GM18502 (cell line): ENCODE measurements around the gene AGAP5.
"Not testable (repeated sequence)": the region's sequence is repeated elsewhere in the genome, so short reads cannot be mapped to it uniquely, and the experiment has no call there.

Source experiments
- ATAC-seq: cut with Tn5 transposase; IDR thresholded peaks from one replicate; pipeline ENCODE4 v1.9.1; 2021; ENCODE audit warnings: mild to moderate bottlenecking; ENCODE audit not compliant: unreplicated experiment, poor library complexity

AGAP5 gene

GRCh38 chr10:73715179-73716156, 17.6 kb upstream of the AGAP5 start:
- not testable (repeated sequence) for ATAC-seq

DNA sequence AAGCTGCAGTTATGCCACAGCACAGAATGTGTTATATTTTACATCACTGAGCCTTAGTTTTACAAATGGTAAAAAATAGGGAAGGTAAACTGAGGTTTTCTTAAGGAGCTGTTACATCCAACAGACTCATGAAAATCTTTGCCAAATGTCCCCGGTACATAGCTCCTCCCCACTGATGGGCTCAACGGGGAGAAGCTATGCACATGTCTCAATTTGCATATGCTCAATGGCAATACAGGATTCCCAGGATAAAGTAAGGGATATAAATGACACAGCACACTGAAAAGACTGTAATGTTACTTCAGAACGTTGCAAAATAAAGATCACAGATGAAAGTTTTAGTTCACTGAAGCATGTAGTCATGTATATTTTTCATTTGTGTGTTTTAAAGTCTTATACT, 16.6 kb upstream of the AGAP5 start:
- not testable (repeated sequence) for ATAC-seq

GRCh38 chr10:73713912-73714311, 16.0 kb upstream of the AGAP5 start:
- not testable (repeated sequence) for ATAC-seq

- ATAC-seq = not testable (repeated sequence)
Observed at GRCh38 chr10:73711683-73712082, 13.8 kb upstream of the AGAP5 start.

GRCh38 chr10:73708122-73708521, 10.2 kb upstream of the AGAP5 start:
- not testable (repeated sequence) for ATAC-seq

GRCh38 chr10:73707628-73708027, 9.7 kb upstream of the AGAP5 start:
- ATAC-seq = not testable (repeated sequence)

DNA sequence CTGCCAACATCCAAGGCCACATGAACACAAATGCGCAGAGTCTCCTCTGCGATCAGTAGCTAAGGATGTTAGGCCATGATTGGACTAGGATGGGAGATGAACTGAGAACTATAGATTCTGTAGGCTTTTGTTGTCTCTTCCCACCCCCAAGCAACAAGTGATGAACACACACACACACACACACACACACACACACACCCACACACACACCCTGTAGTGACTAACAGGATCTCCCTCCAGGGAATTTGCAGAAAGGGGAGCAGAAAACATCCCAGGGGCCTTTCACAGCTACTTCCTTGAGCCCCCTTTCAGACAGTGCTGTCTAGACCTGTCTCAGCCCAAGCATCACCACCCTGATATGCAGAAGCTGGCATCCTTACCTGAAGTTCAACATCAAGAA, 8.6 kb upstream of the AGAP5 start:
- ATAC-seq = not testable (repeated sequence)

- not testable (repeated sequence) for ATAC-seq
Observed at GRCh38 chr10:73705506-73706072, 7.7 kb upstream of the AGAP5 start.

GRCh38 chr10:73703924-73704323, 6.0 kb upstream of the AGAP5 start:
- ATAC-seq = not testable (repeated sequence)

DNA sequence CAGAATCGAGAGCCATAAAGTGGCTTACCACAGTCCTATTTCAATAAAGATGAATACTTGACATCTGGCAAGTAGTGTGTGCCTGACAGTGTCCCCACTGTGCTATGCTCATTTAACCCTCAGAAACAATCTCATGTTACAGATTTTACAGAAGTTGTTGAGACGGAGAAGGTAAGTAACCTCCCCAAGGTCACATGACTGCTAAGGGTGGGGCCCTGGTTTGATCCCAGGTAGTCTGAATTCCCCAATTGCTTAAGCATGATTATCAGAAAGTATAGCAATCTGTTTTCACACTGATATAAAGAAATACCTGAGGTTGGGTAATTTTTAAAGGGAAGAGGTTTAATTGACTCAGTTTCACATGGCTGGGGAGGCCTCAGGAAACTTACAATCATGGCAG, 910 bp upstream of the AGAP5 start:
- ATAC-seq = not testable (repeated sequence)

DNA sequence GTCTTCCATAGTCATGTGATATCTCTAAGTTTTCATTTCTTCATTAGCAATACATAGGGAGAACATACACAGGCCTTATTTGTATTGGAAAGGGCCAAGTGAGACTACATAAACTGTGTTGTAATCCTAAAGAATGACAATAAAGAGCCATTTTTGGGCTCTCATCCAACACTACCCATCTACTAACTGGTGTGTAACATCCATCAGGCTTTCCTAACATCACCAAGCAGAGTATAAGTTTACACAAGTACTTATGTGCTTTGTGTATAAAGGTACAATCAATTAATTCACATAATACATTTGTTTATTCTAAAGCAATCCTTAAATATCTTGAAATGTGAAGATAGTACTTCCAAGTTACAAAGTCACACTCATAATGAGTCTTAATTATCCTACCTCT, 2.6 kb downstream of the AGAP5 start:
- not testable (repeated sequence) for ATAC-seq

DNA sequence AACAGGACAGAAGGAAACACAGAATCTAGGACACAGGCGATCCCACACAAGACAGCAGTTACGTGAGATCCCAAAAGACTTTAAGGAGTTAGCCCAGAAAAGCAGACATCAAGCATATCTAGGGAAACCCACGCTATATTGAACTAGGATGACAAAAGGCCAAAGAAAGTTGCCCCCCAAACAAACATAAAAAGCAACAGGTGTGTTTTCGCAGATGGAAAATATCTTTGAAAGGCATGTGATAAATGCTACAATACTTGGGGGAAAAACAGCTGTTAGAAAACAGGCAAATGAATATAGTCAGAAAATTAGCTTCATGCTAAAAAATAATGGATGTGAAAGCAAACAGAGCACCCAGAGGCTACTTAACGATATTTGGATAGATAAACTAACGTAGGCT, 7.2 kb downstream of the AGAP5 start:
- not testable (repeated sequence) for ATAC-seq

DNA sequence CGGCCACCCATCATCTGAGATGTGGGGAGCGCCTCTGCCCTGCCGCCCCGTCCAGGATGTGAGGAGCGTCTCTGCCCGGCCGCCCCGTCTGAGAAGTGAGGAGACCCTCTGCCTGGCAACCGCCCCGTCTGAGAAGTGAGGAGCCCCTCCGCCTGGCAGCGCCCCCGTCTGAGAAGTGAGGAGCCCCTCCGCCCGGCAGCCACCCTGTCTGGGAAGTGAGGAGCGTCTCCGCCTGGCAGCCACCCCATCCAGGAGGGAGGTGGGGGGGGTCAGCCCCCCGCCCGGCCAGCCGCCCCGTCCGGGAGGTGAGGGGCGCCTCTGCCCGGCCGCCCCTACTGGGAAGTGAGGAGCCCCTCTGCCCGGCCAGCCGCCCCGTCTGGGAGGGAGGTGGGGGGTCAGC, 8.3 kb downstream of the AGAP5 start:
- ATAC-seq = not testable (repeated sequence)

GRCh38 chr10:73687641-73688040, 10.3 kb downstream of the AGAP5 start:
- not testable (repeated sequence) for ATAC-seq

- not testable (repeated sequence) for ATAC-seq
Observed at GRCh38 chr10:73674546-73674945, 23.4 kb downstream of the AGAP5 start.

DNA sequence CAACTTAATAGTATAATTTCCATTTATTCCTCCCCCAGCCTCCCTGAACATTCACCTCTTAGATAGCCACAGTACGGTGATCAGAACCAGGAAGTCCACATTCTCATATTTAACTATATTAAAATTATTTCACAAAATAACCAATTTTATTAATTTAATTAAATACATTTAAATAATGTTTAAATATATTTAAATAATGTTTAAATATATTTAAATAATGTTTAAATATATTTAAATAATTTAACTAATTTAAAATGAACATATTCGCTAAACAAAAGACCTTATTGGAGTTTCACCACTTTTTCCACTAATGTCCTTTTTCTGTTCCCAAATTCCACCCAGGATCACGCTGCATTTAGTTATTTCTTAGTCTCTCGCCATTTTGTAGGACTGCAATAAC, 29.5 kb downstream of the AGAP5 start:
- ATAC-seq = not testable (repeated sequence)

- not testable (repeated sequence) for ATAC-seq
Observed at GRCh38 chr10:73666153-73666809, 31.6 kb downstream of the AGAP5 start.

DNA sequence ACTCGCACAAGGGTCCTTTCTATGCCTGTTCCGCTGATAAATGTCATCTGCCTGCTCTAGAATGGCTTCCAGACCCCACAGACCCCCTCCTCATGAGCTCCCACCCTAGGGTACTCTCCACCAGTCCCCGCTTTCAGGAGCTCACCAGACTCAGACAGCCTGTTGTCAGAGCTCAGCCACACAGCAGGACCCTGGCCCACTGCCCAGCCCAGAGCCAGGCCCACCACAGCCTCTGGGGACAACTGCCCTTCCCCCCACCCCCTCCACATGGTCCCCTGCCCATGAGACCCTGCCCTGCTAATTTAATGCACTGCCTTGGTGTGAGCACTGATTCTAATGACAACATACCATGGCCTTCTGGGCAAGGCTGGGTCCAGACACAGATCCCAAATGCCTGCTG, 32.3 kb downstream of the AGAP5 start:
- ATAC-seq = not testable (repeated sequence)

GRCh38 chr10:73664156-73665040, 33.5 kb downstream of the AGAP5 start:
- ATAC-seq = not testable (repeated sequence)

GRCh38 chr10:73663621-73664020, 34.3 kb downstream of the AGAP5 start:
- ATAC-seq = not testable (repeated sequence)
